Inferior parietal cortex (tissue), 1 donor: ENCODE results near the gene SMPD3.

ENCODE experiments used
- DNase-seq: peaks from one replicate; pipeline ENCODE4 v3.0.0-alpha.2; 2016; ENCODE audit errors: extremely low spot score

Gene SMPD3

DNA sequence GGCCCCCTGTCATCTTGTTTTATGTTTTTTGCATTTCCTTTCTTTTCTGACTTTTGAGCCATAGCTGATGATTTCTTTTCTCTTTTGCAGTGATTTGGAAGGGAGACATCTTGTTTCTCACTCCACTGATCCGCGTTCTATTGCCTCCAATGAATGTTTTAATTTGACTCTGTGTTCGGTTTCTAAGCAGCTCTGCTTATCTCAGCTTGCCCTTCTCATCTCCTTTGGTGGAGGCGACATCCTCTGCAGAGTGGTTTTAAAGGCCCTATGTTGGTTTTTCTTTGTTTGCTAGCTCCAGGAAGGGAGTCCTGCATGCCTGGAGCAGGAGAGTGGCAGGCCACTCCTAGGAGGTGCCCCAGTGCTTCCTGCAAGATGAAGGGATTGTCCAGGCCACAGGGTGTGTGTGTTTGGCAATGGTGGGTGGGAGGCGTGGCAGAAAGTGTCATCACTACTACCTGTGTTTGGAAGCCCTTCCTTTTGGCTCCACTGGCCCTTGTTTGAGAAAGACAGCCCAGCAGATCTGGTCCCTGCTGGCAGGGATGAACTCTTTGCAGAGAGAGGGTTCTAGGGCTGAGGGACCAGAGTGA, 13.6 kb downstream of the SMPD3 start:
- DNase-seq, result no peak

DNA sequence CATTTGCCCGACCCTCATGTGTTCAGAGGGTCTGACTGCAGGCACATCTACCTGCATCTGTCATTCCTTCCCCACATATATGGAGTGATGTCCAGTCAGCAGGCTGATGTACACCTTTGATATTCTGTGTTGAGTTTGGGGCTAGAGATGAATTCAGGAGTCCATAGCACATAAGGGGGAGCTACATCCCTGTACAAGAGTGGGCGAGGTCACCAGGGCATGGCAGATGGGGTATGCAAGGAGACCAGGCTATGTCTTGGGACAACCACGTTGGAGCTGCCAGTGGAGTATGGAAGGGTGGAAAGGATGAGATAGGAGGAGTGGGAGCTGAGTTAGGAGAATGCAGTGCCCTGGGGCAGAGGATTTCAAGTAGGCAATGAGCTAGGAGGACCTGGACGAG, 15.0 kb downstream of the SMPD3 start:
- no peak for DNase-seq

- DNase-seq, result no peak
These were observed 15.6 kb downstream of the SMPD3 start for GRCh38 chr16:68432701-68433100.

DNA sequence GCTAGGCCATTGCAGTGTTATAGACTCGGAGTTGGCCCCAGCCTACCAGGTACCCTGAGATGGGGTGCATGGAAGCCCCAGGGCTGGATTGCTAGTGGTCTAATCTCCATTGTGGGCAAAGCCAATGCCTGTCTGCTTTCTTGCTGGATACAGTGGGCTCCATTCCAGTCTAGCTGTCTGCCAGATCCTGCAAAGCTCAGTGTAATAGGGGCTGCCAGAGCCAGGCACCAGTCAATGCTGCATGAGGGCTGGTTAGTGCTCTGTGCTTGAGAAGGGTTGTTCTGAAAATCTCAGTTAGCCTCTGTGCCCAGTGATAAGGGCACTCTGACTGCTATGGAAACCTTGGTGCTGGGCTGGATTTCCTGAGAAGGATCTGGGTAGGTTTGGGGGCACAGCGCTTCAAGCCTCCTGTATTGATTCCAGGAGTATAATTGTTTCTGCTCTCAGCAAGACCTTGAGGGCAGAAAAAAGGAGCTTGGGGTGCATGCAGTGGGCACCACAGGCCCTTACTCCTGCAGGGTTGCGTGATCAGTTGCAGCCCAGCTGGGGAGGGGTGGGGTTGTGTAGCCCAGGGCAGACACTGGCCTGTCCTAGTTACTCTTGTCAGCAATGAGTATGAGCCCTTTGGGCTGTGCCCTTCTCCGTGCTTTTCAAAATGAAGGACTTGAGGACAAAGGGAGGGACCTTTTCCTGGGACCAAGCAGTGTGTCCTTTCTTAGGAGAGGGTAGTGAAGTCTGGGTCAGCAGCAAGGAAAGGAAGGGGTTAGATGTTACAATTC, 19.0 kb downstream of the SMPD3 start:
- no peak for DNase-seq

- DNase-seq, result no peak
These were observed 20.5 kb downstream of the SMPD3 start for GRCh38 chr16:68427649-68428303.

DNA sequence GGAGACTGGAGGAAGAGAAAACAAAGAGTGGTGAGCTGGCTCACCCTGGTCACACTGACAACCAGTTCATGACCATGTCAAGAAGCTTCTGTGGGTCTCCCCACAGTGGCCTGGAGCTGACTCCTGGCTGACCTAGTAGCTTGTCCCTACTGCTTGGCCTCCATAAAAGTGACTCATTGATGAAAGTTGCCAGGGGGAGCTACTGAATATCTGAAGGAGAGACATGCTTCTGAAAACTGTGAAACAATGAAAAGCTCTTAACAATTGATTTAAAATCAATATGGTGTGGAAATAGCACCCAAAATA, 22.0 kb downstream of the SMPD3 start:
- no peak for DNase-seq

- DNase-seq, result no peak
These were observed 22.6 kb downstream of the SMPD3 start for GRCh38 chr16:68425498-68426346.

GRCh38 chr16:68423771-68424170, 24.5 kb downstream of the SMPD3 start:
- no peak for DNase-seq

GRCh38 chr16:68422396-68422960, 25.8 kb downstream of the SMPD3 start:
- DNase-seq, result no peak

DNA sequence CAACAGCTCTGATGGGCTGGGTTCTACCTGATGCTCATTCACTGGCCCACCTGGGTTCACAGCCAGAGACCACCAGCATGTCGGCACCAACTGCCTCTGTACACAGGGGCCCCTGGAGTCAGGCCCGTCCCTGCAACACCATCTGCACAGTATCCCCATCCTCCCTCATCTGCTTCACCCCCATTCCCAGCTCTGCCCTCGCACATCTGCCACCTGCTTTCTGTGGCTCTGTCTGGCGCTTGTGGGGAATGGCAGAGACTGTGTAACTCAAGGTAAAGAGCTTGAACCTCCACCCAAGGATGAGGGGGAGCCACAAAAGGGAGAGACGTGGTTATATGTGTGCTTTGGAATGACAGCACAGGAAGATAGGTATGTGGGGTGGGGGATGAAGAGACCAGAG, 27.2 kb downstream of the SMPD3 start:
- no peak for DNase-seq

DNA sequence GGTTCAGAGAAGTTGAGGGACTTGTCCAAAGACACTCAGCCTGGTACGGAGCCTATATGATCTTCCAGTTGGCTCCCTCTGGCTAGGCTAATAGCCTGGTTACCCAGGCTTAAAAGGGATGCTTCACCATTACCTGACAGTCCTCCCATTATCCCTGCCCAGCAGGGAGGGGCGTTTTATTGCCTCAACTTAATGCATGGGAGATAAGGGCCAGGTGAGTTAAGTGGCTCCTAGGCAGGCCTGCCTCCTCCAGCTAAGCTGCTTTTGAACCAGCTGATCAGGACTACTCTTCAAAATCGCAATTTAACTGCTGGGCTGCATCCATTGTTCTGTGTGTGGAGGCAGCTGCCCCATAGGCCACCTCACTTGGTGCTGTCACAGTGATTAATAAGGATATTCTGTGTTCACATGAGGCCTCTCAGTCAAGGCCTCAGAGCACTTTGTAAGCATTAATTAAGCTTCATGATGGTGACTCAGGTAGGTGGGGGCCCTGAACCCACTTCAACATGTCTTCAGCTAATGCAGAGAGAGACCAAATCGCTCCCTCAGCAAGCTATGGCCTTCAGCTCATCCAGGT, 27.9 kb downstream of the SMPD3 start:
- DNase-seq, result no peak

GRCh38 chr16:68417711-68418301, 30.5 kb downstream of the SMPD3 start:
- DNase-seq, result no peak

DNA sequence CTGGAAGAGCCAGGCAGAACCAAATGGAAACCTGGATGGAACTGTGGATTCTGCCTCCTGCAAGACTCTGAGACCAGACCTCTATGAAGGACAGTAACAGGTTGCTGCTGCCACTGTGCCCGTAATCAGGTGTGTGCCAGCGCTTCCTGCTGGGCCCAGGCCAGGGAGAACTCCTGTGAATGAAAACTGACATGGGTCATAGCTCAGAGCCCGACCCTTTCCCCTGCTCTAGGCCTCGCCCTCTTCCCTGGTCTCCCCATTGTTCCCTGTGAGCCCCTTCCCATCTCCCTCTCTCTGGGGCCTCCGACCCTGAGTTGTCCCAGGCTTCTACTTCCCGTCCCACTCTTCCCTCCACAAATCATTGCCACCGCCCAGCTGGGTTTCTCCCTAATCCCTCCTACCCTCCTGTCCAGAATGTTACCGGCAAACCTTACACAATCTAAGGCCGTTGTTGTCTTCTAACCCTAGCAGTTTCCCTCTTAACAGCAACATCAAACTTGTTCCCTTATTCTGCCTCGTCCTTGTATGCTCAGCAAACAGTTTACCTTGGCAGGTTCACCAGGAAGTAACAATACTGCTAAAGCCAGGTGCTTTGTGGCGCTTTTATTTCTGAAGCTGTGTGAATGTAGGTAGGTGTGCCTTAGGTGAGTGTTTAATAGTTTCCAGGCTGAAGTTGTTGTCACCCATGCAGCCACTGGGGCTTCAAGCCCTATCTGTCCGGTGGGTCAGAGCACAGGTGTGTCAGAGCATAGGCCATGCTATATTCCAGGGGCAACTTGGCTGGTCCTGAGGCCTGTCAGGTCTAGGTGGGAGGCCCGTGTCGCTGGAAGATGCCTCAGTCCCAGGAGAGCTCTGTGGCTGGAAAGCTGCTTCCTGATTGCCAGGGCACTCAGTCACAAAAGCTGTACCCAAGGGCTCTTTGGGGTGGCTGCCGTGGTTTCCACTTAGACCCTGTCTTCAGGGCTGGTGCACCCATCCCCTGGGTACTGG, 32.0 kb downstream of the SMPD3 start:
- no peak for DNase-seq

- DNase-seq, result no peak
These were observed 33.7 kb downstream of the SMPD3 start for GRCh38 chr16:68414581-68414980.

DNA sequence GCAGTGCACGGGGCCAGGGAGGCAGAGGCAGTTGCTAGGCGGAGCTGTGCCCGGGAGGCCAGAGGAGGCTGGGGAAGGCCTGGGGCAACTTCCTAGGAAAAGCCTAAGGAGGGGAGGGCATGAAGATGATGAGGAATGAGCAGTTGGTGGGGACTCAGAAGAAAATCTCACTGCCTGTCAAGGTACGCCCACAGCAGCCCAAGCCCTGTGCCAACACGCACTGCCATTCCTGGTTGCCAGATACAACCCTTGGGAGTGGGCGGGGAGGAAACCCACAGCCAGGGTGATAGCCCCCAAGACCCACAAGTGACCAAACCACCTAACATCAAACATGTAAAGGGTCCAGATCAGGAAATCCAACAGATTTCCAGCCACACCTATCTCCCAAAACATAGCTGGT, 36.2 kb downstream of the SMPD3 start:
- no peak for DNase-seq

DNA sequence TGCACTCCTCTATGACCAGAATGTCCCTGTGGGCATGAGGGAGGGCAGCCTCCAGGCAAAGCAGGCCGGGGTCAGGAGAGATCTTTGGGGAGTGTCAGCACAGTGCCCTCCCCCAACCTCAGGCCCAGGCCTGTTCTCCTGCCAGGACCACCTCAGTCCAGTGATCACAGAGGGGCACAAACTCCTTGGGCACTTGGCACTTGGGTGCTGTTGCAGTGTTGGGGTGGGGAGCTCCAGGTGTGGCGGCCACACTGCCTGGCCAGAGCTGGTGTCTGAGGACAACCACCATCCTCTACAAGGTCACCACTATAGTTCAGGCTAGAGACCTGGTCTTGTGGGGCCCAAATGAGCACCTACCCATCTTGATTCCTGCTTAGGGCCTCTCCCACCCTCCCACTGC, 37.2 kb downstream of the SMPD3 start:
- no peak for DNase-seq

- DNase-seq, result no peak
These were observed 39.3 kb downstream of the SMPD3 start for GRCh38 chr16:68408967-68409366.

DNA sequence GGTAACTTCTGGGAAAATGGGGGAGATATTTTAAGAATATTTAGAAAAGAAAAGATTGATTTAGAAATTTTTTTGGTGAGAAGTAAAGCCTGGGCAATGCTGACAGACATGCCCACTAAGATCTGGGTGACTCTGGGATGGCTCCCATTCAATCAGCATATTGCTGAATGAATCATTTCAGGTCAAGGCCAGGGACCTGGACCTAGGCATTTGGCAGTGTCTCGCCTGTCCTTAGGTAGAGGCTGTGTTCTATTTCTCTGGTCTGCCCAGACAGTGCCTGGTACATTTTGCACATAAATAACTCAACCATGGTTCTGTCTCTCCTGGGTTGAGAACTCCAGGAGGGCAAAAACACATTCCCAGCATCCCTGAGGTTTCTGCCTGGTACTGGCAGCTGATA, 39.9 kb downstream of the SMPD3 start:
- DNase-seq, result no peak

DNA sequence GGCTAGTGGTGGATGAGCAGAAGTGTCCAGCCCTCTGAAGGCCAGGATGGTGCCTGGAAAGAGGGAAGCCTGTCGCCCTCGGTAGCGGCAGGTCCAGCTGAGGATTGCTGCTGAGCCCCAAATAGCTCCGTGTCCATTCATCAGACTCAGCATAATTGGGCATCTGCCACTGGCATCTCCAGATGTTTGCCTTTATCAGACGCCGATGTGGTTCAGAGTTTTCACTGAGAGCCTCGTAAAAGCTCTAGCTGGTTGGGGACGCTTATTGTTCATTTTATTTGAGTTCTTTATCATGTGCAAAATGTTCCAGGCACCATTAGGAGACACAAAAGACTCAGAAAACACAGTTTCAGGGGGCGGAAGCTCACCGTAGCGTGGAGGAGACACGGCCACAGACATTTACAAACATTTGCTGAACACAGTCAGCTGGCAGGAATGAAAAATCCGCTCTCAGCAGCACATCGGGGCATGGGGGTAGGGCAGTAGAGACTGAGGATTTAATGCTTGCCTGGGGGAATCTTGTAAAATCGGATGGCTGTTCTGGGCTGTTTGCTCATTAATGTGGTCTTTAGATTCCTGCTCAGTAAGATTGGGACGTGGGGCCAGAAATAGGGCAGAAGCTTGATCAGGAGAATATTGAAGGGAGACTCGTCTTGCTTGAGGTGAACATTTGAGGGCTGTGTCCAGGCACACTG, 41.7 kb downstream of the SMPD3 start:
- peak; percentile 15 for DNase-seq
